Dendritic cell treated with granulocyte-macrophage colony-stimulating factor and Interleukin-4, amounts not matched to agents 40 ng/mL and 50 ng/mL, for 4 days (primary cell): ENCODE data around the gene KCNA3.
A peak's percentile ranks its signal among the peaks of the same experiment; 100 is the strongest.

ENCODE experiments used
- H3K27ac Mint-ChIP-seq: one replicate; pipeline ENCODE4 v1.8.0; 2022; ENCODE audit warnings: mild to moderate bottlenecking, mixed read lengths
- H3K27me3 Mint-ChIP-seq: one replicate; pipeline ENCODE4 v1.8.0; 2022; ENCODE audit warnings: mild to moderate bottlenecking, mixed read lengths
- H3K36me3 Mint-ChIP-seq: one replicate; pipeline ENCODE4 v1.8.0; 2022; ENCODE audit warnings: low read depth, mixed read lengths
- H3K4me1 Mint-ChIP-seq: one replicate; pipeline ENCODE4 v1.8.0; 2022; ENCODE audit warnings: low read depth, mixed read lengths
- H3K4me3 Mint-ChIP-seq: one replicate; pipeline ENCODE4 v1.8.0; 2022; ENCODE audit warnings: mild to moderate bottlenecking, moderate library complexity, mixed read lengths
- H3K9me3 Mint-ChIP-seq: one replicate; pipeline ENCODE4 v1.8.0; 2022; ENCODE audit warnings: mixed read lengths
- intact Hi-C: fragments of 100-400 bp; cut with micrococcal nuclease; formaldehyde crosslinking; loops from one replicate; pipeline ENCODE4 v1.15.0; 2022

Gene KCNA3

DNA sequence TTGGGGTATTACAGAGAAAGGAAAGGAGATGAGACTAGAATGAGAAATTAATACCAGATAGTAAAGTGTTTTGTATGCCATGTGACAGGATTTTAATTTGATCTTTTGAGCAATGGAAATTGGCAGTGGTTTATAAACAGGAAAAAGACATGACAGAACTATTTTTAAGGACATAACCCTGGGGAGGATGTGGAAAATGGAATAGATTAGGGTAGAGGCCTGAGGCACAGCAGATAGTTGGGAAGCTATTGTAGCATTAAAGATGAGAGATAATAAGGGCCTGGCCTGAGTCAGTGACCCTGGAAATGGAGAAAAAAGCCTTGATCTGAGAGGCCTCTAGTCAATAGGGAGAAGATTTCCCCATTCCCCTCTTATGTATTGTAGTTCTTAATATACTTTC is 22.1 kb upstream of the KCNA3 start:
- intact Hi-C loops = no loop called here
- Mint-ChIP-seq H3K27ac (no peak overlapping the region), H3K36me3 (no peaks in the 10 kb centered on the region), H3K27me3 (no peaks in the 10 kb centered on the region), H3K4me1 (no peaks in the 10 kb centered on the region), H3K9me3 (no peaks in the 10 kb centered on the region), H3K4me3 (no peak overlapping the region)

DNA sequence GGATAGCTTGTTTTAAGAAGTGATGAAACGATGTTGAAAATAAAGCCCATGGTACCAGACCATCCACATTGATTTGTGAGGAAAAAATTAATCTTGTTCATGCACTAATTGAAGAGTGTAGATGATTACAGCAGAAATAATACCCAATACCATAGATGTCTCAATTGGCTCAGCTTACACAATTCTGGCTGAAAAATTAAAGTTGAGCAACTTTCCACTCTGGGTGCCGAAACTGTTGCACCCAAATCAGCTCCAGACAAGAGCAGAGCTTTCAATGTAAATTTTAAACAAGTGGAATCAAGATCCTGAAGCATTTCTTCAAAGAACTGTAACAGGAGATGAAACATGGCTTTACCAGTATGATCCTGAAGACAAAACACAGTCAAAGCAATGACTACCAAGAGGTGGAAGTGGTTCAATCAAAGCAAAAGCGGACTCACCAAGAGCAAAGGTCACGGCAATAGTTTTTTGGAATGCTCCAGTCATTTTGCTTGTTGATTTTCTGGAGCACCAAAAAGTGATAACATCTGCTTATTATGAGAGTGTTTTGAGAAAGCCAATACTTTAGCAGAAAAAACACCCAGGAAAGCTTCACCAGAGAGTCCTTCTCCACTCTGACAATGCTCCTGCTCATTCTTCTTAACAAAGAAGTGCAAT is 16.1 kb upstream of the KCNA3 start:
- no peak overlapping the region for H3K27ac Mint-ChIP-seq
- H3K4me1 Mint-ChIP-seq = peaks cover 22% of the 10 kb centered on the region
- intact Hi-C loops = no loop called here
- no peak overlapping the region for H3K4me3 Mint-ChIP-seq
- H3K9me3 Mint-ChIP-seq = no peaks in the 10 kb centered on the region
- H3K27me3 Mint-ChIP-seq = no peaks in the 10 kb centered on the region
- no peaks in the 10 kb centered on the region for H3K36me3 Mint-ChIP-seq

DNA sequence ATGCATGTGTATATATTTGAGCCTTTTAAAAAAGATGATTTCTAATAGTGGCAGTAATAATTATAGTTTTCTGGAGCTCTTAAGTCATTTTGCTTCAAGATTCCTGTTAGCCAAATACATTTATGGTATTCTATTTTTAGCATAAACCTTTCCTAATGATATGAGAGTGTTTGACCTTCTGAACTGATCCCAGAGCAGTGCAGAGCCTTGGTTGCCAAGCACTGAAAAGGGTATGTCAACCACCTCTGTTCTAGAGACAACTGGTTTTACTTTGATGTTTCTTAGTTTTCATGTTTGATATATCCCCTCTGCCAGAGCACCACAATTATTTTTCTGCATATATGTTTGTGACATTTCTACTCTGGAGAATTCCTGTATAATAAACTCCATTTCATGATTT is 15.1 kb upstream of the KCNA3 start:
- Mint-ChIP-seq H3K9me3 (no peaks in the 10 kb centered on the region), H3K4me1 (peaks cover 23% of the 10 kb centered on the region), H3K4me3 (no peak overlapping the region), H3K36me3 (no peaks in the 10 kb centered on the region), H3K27ac (no peak overlapping the region), H3K27me3 (no peaks in the 10 kb centered on the region)
- intact Hi-C loops = no loop called here

DNA sequence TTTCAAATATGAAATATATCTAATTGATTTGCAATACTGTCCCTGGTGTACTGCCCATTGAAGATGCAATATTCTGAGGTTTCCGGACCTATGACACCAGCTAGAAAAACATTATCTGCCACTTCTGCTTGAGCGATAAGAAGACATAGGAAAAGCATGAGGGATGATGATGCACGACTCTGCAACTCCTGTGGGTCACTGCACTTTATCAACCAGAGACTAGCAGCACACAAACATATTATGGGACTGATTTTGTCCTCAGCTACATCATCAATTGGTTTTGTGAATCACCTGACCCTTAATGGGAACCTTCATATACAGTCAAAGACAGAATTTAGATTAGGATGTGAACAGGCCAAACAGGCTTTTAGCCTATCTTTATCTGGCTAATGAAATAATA is 13.8 kb upstream of the KCNA3 start:
- no peak overlapping the region for H3K4me3 Mint-ChIP-seq
- intact Hi-C loops = no loop called here
- H3K27ac Mint-ChIP-seq = no peak overlapping the region
- no peaks in the 10 kb centered on the region for H3K36me3 Mint-ChIP-seq
- peaks cover 23% of the 10 kb centered on the region for H3K4me1 Mint-ChIP-seq
- no peaks in the 10 kb centered on the region for H3K9me3 Mint-ChIP-seq
- no peaks in the 10 kb centered on the region for H3K27me3 Mint-ChIP-seq

DNA sequence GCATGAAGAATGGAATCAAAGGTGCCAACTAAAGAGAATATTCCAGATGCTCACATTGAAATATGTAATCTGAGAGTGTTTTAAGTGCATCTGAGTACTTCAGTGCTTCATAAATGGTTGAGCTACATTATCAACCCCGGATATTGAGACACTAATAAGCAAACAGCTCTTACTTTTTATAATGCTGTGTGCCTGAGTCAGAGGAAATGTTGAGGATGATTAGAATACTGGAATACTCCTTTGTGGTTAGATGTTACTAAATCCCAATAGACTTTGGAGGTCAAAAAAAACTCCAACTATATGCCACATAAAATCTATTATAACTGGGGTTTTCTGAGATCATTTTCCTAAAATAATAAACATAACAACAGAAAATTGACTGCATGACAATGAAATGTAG is 12.5 kb upstream of the KCNA3 start:
- intact Hi-C loops = no loop called here
- H3K27ac Mint-ChIP-seq = no peak overlapping the region
- no peak overlapping the region for H3K4me3 Mint-ChIP-seq
- H3K36me3 Mint-ChIP-seq = no peaks in the 10 kb centered on the region
- no peaks in the 10 kb centered on the region for H3K27me3 Mint-ChIP-seq
- H3K9me3 Mint-ChIP-seq = no peaks in the 10 kb centered on the region
- H3K4me1 Mint-ChIP-seq = peaks cover 23% of the 10 kb centered on the region

DNA sequence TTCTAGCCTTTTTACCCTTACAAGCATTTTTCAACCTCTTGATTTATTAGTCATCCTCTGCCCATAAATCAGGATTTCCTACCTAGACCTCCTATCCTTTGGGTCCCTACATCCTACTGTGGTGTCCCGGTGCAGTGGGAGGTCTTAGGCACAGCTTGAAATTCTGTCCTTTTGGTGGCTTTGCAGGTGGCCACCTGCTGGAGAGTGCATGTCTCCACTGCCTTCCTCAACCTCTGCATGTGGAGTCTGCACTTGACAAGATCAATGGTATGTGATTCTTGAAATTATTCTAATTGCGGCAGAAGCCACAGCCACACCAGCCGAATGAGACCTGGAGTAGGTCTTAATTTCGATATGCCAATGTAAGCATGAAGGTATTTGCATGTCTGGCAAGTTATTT is 11.4 kb upstream of the KCNA3 start:
- Mint-ChIP-seq H3K36me3 (no peaks in the 10 kb centered on the region), H3K9me3 (no peaks in the 10 kb centered on the region), H3K4me1 (peaks cover 23% of the 10 kb centered on the region), H3K27ac (no peak overlapping the region), H3K27me3 (no peaks in the 10 kb centered on the region), H3K4me3 (no peak overlapping the region)
- intact Hi-C loops = no loop called here

DNA sequence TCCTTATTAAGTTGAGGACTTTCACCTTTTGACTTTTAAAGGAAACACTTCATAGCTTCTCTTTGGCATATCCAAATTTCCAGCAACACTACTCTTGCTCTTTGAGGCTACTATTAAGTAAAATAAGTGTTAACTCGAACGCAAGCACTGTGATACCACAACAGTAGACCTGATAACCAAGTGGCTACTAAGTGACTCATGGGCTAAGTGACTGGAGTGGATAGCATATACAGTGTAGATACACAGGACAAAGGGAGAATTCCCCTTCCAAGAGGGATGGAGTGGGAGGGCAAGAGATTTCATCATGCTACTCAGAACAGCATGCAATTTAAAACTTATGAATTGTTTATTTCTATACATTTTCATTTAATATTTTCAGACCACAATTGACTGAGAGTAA is 9.8 kb upstream of the KCNA3 start:
- no peak overlapping the region for H3K4me3 Mint-ChIP-seq
- intact Hi-C loops = no loop called here
- H3K36me3 Mint-ChIP-seq = no peaks in the 10 kb centered on the region
- no peaks in the 10 kb centered on the region for H3K27me3 Mint-ChIP-seq
- H3K9me3 Mint-ChIP-seq = no peaks in the 10 kb centered on the region
- no peak overlapping the region for H3K27ac Mint-ChIP-seq
- peaks cover 29% of the 10 kb centered on the region for H3K4me1 Mint-ChIP-seq

DNA sequence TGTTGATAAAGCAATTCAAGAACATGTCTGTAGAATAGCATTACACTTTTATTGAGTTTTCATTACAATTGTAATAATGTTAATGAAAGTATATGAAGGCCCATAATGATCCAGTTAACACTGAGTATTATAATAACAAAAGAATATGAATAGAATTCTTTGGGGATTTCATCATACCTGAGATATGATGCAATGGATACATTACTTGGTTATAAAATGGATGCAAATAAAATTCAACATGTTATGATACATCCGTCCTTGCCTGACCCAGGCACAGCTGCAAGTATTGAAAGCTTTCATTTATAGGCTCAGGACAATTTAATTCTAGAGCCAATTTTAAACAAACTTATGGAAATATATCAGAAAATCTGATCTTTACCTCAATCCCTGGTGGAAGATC is 8.2 kb upstream of the KCNA3 start:
- intact Hi-C loops = no loop called here
- H3K27ac Mint-ChIP-seq = no peak overlapping the region
- peaks cover 29% of the 10 kb centered on the region for H3K4me1 Mint-ChIP-seq
- H3K36me3 Mint-ChIP-seq = no peaks in the 10 kb centered on the region
- H3K9me3 Mint-ChIP-seq = no peaks in the 10 kb centered on the region
- H3K27me3 Mint-ChIP-seq = no peaks in the 10 kb centered on the region
- H3K4me3 Mint-ChIP-seq = no peak overlapping the region

DNA sequence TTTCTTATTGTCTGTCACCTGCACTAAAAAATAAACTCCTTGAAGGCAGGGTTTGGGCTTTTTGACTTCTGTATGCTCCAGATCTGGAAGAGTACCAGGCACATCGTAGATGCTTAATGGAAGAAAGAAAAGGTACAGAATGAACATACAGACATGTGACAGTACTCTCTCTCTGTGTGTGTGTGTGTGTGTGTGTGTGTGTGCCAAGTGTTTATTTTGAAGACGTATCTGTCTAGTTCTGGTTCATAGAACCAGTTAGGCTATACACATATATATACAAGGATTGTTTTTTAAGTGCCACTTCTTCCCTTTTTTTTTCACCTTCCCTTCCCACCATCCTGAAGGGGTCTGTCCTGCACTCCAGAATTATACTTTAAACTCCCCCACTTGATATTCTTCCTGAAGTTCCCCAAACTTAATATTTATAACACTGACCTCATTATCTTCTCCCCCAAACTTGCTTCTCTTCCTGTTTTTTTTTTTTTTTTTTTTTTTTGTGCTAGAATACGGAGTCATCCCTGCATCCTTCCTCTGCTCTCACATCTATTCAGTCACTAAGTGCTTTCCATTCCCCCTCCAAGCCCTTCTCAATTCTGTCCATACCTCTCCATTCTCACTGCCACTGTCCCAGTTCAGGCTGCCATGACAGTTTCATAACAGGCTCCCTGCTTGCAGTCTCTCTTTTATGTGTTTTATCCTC is 5.4 kb upstream of the KCNA3 start:
- H3K36me3 Mint-ChIP-seq = no peaks in the 10 kb centered on the region
- intact Hi-C loops = no loop called here
- no peaks in the 10 kb centered on the region for H3K9me3 Mint-ChIP-seq
- H3K4me1 Mint-ChIP-seq = peaks cover 29% of the 10 kb centered on the region
- H3K27ac Mint-ChIP-seq = no peak overlapping the region
- H3K4me3 Mint-ChIP-seq = no peak overlapping the region
- H3K27me3 Mint-ChIP-seq = peaks cover 7% of the 10 kb centered on the region

DNA sequence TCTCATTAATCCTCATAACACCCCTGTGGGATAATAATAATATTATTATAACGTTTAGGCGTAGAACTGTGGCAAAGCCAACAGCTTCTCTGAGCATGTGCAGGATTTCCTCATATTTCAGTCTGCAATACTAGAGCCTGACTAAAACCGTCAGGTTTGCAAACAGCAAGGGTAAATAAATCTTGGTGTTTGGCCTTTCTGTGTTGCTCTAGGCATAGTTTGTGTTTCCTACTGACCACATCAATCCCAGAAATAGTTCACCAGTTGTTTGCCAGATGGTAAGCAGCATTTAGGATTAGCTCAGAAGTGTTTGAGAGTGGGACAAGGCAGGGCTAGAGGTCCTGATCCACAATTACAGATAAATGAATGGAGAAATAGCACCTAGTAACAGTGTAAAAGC is 2.8 kb upstream of the KCNA3 start:
- no peak overlapping the region for H3K27ac Mint-ChIP-seq
- no peaks in the 10 kb centered on the region for H3K9me3 Mint-ChIP-seq
- peaks cover 22% of the 10 kb centered on the region for H3K27me3 Mint-ChIP-seq
- H3K4me3 Mint-ChIP-seq = no peak overlapping the region
- H3K4me1 Mint-ChIP-seq = peaks cover 48% of the 10 kb centered on the region
- intact Hi-C loops = no loop called here
- no peaks in the 10 kb centered on the region for H3K36me3 Mint-ChIP-seq

DNA sequence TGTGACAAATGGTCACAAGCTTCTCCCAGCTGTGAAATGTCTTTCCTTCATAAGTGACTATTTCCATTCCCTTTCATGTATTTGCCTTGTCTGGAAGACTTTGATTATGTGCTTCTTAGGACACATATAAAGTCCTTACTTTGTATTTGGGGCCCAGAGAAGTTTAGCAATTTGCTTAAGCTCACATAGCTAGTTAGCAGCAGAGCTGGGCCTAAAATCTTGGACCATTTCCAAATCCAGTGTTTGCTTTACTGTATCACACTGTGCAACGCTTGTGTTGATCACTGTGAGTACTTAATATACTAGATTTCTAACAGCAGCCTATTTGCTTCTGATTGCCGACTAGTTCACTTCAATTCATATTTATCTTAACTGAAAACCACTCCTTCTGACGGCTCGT is 2.2 kb upstream of the KCNA3 start:
- no peak overlapping the region for H3K27ac Mint-ChIP-seq

DNA sequence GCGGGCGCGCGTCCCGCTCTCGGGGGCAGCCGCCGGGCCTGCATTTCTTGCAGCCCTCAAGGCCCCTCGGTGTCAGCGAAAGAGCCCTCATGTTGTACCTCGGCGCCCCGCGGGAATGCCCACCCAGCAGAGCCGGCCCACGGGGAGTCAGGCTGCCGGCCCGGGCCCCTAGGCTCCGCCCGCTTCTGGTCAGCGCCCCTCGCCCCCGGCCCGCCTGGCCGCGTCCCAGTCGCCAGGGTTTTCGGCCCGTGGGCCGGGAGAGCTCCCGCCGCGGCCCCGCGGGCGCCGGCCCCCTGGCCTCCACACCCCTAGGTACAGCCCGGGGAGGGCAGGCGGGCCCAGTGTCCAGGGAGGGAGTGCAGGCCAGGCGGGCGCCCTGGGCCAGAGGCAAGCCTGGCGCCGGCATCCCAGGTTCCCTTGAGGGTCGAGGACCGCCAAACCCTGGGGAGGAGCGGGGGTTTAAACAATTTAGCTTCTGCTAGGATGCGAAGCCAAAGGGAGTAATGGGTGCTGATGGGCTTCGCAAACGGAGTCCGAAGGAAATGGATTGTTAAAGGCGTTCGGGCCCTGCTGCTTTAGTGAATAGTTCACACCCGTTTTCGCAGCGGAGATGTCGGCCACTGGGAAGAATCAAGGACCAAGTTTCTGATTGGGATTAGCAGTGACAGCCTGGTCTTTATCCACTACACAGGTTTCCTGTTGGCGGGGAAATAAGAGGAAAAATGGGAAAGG is 486 bp upstream of the KCNA3 start:
- Mint-ChIP-seq H3K9me3 (no peaks in the 10 kb centered on the region), H3K27me3 (peaks cover 22% of the 10 kb centered on the region), H3K27ac (peak overlapping the region; percentile 52), H3K36me3 (no peaks in the 10 kb centered on the region), H3K4me1 (peaks cover 48% of the 10 kb centered on the region), H3K4me3 (peak overlapping the region; percentile 75)
- intact Hi-C loops = no loop called here

More for the DNA sequence above, 2.2 kb upstream of the KCNA3 start:
- Mint-ChIP-seq H3K9me3 (no peaks in the 10 kb centered on the region), H3K4me1 (peaks cover 53% of the 10 kb centered on the region), H3K27me3 (peaks cover 22% of the 10 kb centered on the region), H3K36me3 (no peaks in the 10 kb centered on the region), H3K4me3 (no peak overlapping the region)
- intact Hi-C loops = no loop called here

DNA sequence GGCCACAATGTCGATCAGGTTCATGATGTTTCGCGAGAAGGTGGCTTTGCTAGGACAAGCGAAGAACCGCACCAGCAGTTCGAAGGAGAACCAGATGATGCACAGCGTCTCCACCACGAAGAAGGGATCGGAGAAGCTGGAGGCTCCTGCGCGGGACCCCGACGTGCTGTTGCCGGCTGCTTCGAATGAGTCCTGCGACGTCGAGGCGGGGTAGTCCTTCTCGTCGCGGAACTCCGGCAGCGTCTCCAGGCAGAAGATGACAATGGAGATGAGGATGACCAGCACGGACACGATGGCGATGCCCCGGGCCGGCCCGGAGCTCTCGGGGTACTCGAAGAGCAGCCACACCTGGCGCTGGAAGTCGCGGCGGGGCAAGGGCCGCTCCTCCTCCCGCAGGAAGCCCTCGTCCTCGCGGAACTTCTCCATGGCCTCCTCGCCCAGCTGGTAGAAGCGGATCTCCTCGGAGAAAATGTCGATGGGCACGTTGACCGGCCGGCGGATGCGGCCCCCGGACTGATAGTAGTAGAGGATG is 869 bp downstream of the KCNA3 start:
- Mint-ChIP-seq H3K27ac (peak overlapping the region; percentile 62), H3K4me1 (peaks cover 40% of the 10 kb centered on the region), H3K36me3 (no peaks in the 10 kb centered on the region), H3K27me3 (peaks cover 22% of the 10 kb centered on the region), H3K9me3 (no peaks in the 10 kb centered on the region), H3K4me3 (peak overlapping the region; percentile 75)
- intact Hi-C loops = loop anchor here (2.0 kb wide), 1 partner anchor 39 kb away; no protein-coding TSS in a partner anchor

DNA sequence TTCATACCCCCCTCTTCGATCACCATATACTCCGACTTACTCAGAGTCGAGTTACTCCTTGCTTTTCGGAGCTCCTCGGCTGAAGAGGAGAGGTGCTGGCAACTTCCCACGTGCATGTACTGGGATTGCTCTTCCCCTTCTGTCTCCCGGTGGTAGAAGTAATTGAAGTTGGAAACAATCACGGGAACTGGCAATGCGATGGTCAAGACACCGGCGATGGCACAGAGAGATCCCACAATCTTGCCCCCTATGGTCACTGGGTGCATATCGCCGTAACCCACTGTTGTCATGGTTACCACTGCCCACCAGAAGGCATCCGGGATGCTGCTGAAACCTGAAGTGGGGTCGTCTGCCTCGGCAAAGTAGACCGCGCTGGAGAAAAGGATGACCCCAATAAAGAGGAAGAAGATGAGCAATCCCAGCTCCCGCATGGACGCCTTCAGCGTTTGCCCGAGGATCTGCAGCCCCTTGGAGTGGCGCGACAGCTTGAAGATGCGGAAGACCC is 1.5 kb downstream of the KCNA3 start:
- H3K27me3 Mint-ChIP-seq = peaks cover 22% of the 10 kb centered on the region
- H3K4me1 Mint-ChIP-seq = peaks cover 40% of the 10 kb centered on the region
- peak overlapping the region; percentile 62 for H3K27ac Mint-ChIP-seq
- H3K9me3 Mint-ChIP-seq = no peaks in the 10 kb centered on the region
- peak overlapping the region; percentile 75 for H3K4me3 Mint-ChIP-seq
- no peaks in the 10 kb centered on the region for H3K36me3 Mint-ChIP-seq
- intact Hi-C loops = loop anchor here (2.0 kb wide), 1 partner anchor 38 kb away; no protein-coding TSS in a partner anchor
